Skin of body (tissue), 2 donors: ENCODE measurements around the gene CDK18. TPM values are rescaled to one million over a fixed set of nuclear protein-coding genes. Genes with fewer than 3 reads are reported as not detected.
"Not testable (repeated sequence)": the region's sequence is repeated elsewhere in the genome, so short reads cannot be mapped to it uniquely, and the experiment has no call there.

Experiments
- DNase-seq: peaks from one replicate; lab custom pipeline; 2025; lab: John Stamatoyannopoulos, UW
- total RNA-seq: library from RNA; depleted of rRNA; stranded (reverse); fragments of >200 nt; gene quantifications from one replicate; pipeline ENCODE4 v1.2.3, GENCODE V29; 2014

The CDK18 gene
- total RNA-seq: 4.2 TPM

DNA sequence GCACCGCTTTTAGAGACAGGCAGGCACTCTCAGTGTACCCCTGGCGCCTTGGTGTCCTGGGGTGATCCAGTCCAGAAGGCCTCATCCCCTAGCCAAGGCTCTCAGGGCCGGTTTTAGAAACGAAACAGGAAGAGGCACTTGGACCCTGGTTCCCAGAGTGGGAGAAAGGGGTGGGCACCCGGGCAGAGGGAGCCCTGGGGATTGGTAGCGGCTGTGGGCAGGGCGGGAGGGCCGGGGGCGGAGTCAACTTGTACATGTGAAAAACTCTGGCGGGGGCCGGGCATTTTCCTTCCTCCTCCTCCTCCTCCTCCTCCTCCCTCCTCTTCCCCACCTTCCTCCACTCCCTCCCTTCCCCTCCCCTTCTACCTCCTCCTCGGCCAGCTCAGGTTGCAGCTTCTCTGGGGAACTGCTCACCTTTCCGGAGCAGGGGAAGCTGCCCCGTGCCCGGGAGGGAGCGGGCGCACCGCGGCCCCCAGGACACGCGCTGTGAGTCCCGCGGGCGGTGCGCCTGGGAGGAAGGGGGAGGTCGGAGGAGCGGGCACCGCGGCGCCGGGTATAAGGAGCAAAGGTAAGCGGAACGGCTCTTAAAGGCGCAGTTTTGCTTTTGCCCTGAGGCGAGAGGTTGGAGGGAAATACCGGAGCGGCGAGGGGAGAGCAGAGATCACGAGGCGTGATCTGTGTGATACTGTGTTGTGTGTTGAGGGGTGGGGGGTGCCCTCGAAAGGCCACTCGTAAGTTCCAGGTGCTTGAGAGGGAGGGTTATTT, at the start of gene CDK18:
Gene CDK18, plus strand, starts transcription at position 359 of the 765 bp plus-strand sequence. CDS start 18,499 bp downstream, outside the sequence.
- DNase-seq: no peak

- DNase-seq: no peak
Observed at GRCh38 chr1:205454903-205455335, 49.5 kb upstream of the CDK18 start.

DNA sequence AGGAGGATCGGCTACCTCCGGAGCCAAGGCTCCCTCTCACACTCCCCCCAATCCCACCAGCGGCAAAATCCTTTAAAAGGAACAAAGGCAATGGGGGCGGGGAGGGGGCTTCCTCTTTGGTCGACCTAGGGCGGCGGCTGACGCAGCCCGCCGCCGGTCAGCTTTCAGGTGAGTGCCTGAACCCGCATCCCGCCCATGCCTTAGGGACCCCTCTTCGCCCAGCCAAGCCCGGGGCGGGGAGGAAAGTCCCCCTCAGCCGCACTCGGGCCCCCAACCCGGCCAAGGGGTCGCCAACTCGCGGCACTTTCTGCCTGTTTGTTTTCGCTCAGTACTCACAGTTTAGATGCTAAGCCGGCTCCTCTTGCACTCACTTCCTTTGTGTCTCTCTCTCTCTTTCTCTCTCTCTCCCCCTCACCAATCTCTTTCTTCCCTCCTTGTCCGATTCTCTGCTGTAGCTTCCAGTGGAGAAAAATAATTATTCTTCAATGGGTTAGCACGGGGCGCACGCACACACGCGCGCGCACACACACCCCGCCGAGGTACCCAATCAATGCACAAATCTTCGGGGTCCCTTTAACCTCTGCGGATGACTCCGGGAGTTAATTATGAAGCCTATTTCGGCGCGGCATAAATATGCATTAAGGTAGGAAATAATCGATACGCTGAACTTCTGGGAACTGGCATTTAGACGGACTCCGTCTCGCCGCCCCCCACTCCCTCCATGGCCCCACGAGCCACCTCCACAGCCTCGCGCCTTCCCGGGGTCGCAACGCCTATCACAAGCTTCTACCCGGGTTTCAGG, 48.7 kb upstream of the CDK18 start, which contains the start of gene BLACAT1:
Gene BLACAT1, minus strand, starts transcription at position 465 of the 802 bp plus-strand sequence.
- no peak for DNase-seq

- DNase-seq: no peak
Observed at GRCh38 chr1:205456383-205456867, 48.0 kb upstream of the CDK18 start.

GRCh38 chr1:205456868-205457745, 47.4 kb upstream of the CDK18 start:
- DNase-seq: no peak

GRCh38 chr1:205458777-205459566, 45.5 kb upstream of the CDK18 start:
- no peak for DNase-seq

GRCh38 chr1:205465392-205465791, 39.1 kb upstream of the CDK18 start:
- DNase-seq: no peak

GRCh38 chr1:205466595-205467220, 37.8 kb upstream of the CDK18 start:
- no peak for DNase-seq

GRCh38 chr1:205470131-205470530, 34.3 kb upstream of the CDK18 start:
- DNase-seq: no peak

DNA sequence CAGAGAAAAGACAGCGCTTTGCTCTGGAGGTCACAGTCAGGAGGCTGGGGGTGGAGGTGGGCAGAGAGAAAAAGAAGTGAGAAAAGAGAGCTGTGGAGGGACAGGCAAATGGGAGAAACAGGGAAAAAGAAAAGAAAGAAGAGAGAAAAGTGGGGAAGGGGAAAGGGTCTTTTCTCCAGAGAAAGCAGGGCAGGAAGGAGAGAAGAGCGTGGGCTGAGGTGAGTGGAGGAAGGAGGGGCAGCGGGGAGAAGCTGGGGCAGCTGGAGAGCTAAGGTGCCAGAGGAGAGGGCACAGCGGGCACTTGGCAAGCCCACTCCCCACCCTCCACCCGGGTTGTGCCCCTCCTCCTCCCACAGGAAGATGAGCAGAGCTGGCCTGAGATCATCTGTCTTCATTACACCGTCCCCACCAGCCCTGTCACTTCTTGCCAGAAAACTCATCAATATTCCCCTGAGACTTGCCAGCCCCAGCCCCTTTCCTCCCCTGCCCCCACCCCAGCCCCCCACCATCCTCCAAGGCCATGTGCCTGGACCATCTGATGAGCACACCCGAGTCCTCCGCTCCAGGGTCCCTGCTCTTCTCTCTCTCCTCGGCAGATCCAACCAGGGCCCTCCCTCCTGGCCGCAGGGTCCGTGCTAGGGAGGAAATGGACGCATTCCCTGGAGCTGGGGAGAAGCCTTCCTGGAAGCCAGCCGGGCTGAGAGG, 31.6 kb upstream of the CDK18 start:
- DNase-seq: no peak

GRCh38 chr1:205473475-205473874, 31.0 kb upstream of the CDK18 start:
- no peak for DNase-seq

DNA sequence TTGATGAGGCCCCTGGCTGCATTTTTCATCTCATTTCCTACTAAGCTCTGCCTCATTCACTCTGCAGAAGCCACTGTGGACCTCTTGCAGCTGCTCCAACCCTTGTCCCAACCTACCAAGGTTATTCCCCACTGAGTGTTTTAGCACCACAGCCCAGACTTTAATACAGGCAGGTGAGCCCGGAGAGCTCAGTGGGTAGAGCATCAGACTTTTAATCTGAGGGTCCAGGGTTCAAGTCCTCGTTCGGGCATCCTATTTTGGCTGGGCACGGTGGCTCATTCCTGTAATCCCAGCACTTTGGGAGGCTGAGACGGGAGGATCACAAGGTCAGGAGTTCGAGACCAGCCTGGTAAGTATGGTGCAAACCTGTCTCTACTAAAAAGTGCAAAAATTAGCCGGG, 30.5 kb upstream of the CDK18 start:
- DNase-seq: no peak

GRCh38 chr1:205474571-205474970, 29.9 kb upstream of the CDK18 start:
- DNase-seq: no peak

- no peak for DNase-seq
Observed at GRCh38 chr1:205475855-205476254, 28.6 kb upstream of the CDK18 start.

GRCh38 chr1:205476648-205477047, 27.8 kb upstream of the CDK18 start:
- no peak for DNase-seq

DNA sequence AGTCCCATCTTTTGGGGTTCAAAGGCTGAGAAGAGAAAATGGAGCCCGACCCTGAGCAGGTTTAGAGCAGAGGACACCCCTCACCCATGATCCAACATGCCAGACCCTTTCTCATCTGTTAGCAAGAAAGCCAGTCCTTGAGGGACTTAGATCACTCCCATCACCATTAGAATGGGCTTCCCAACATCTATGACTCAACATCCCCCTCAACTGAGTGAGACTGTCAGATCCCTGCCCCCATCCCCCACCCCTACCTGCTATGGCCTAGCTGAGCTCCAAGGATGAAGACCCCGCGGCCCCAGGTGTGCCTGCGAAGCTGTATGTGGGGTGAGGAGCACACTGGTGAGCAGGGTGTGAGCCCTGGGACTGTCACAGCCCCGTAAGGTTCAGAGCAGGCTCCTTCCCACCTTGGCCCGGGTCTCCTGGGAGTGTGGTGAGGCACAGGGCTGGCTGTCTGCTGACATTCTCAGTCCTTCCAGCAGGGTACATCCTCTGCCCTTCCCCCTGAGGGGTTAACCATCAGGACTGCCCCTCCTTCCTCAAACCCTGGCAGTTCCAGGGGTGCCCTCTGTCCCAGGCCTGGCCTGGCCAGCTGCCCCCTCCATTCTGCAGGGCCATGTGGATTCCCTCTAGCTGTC, 27.2 kb upstream of the CDK18 start:
- no peak for DNase-seq

DNA sequence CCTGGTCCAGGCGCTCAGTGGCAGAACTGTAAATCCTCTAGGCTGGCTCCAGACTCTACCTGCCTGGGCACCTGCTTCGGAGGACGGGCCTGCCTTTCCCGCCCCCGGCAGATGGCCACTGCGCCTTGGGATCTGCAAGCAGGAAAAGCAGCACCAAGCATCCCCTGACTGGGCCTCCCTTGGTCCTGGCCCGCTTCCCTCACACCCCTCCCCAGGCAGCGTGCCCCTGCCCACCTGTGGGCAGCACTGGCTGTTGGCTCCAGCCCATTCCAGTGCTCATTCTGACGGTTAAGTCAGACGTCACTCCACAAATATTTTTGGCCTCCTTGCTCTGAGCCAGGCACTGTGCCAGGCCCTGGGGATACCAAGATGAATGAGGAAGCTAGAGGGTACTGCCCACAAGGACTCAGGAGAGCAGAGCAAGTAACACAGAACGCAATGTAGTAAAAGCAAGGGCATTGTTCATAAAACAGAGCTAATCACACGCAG, 26.7 kb upstream of the CDK18 start:
- DNase-seq: no peak

- not testable (repeated sequence) for DNase-seq
Observed at GRCh38 chr1:205478985-205479384, 25.5 kb upstream of the CDK18 start.
